GM10248 (cell line): ENCODE data around the gene ADCY5.

ENCODE experiments used
- CTCF ChIA-PET: fragments of 300-600 bp; sonication (Branson Sonifier 250); formaldehyde crosslinking; extraction: SDS; loops from one replicate; lab custom pipeline; 2021; ENCODE audit warnings: antibody characterized with exemption; lab: Yijun Ruan, JAX
- POLR2A ChIA-PET: fragments of 350-650 bp; sonication (Branson Sonifier 250); formaldehyde crosslinking; extraction: SDS; loops from one replicate; lab custom pipeline; 2020; ENCODE audit warnings: antibody characterized with exemption; lab: Yijun Ruan, JAX
- DNase-seq: peaks from one replicate; pipeline ENCODE4 v3.0.0; 2012; ENCODE audit errors: extremely low spot score
- TF ChIP-seq, protein P1 (sequence below): IDR thresholded peaks from 2 replicates; pipeline ENCODE4 v1.5.1; 2012; ENCODE audit warnings: mild to moderate bottlenecking, low read depth; ENCODE audit errors: extremely low read depth, missing control alignments, control extremely low read depth

Gene ADCY5

DNA sequence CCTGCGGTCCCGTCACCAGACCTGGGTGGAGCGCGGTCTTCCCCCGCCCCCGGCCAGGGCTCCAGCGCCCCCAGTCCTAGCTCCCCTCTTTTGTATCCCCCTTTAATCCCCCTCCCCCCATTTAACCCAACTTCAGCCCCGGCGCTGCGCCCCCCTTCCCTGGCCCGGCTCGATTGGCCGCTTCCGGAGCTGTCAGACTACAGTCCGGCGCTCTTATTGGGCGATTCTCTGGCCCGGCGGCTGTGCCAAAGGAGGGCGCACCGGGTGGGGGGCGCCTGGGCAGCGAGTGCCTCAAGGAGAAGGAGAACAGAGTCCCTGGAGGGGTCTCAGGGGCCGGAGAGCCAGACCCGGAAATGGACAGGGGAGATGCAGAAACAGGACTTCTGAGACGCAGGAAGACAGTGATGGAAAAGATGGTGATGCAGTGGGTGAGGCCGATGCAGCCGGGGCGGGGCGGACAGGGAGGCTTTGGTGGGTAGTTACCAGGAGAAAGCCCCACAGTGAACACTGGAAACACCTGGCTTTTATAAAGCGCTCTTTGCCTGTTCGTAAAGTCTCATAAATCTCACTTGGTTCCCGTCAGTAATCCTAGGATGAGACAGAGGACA is 1.2 kb upstream of the ADCY5 start:
- TF ChIP-seq, protein P1, sequence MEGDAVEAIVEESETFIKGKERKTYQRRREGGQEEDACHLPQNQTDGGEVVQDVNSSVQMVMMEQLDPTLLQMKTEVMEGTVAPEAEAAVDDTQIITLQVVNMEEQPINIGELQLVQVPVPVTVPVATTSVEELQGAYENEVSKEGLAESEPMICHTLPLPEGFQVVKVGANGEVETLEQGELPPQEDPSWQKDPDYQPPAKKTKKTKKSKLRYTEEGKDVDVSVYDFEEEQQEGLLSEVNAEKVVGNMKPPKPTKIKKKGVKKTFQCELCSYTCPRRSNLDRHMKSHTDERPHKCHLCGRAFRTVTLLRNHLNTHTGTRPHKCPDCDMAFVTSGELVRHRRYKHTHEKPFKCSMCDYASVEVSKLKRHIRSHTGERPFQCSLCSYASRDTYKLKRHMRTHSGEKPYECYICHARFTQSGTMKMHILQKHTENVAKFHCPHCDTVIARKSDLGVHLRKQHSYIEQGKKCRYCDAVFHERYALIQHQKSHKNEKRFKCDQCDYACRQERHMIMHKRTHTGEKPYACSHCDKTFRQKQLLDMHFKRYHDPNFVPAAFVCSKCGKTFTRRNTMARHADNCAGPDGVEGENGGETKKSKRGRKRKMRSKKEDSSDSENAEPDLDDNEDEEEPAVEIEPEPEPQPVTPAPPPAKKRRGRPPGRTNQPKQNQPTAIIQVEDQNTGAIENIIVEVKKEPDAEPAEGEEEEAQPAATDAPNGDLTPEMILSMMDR: no peak
- POLR2A ChIA-PET: no interaction called here
- CTCF ChIA-PET: interaction anchor here (5.7 kb wide), 1 partner anchor 109 kb away, joined by 32 read pairs; no protein-coding TSS in a partner anchor
- no peak for DNase-seq

GRCh38 chr3:123449102-123449996 is 459 bp upstream of the ADCY5 start:
- TF ChIP-seq, protein P1: no peak
- POLR2A ChIA-PET: no interaction called here
- DNase-seq: peak; percentile 38
- CTCF ChIA-PET: interaction anchor here (0.9 to 5.7 kb wide), 3 partner anchors 39 to 110 kb away, joined by 3 to 32 read pairs (median 3); no protein-coding TSS in a partner anchor

- POLR2A ChIA-PET: no interaction called here
- DNase-seq: peak; percentile 79
- CTCF ChIA-PET: interaction anchor here (0.9 to 5.7 kb wide), 4 partner anchors 37 to 116 kb away, joined by 3 to 32 read pairs (median 3); no protein-coding TSS in a partner anchor
- TF ChIP-seq, protein P1: peak; percentile 55
These were observed 957 bp downstream of the ADCY5 start for GRCh38 chr3:123447749-123448517.

DNA sequence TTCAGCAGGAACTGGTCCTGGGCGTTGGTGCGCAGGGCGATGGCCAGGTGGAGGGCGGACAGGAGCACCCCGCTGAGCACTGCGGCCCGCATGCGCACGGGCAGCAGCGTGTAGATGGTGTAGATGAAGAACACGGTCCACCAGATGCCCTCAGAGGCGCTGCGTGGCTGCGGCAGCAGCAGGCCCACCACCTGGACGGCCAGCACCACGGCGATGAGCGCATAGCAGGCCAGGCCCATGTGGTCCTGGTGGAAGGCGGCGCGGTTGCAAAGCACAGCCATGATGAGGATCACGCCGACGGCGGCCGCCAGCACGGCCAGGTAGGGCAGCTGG is 1.5 kb downstream of the ADCY5 start:
- ChIA-PET CTCF (interaction anchor here (0.9 to 5.7 kb wide), 4 partner anchors 23 to 116 kb away, joined by 3 to 32 read pairs (median 3); no protein-coding TSS in a partner anchor), POLR2A (no interaction called here)
- TF ChIP-seq, protein P1: no peak
- no peak for DNase-seq

DNA sequence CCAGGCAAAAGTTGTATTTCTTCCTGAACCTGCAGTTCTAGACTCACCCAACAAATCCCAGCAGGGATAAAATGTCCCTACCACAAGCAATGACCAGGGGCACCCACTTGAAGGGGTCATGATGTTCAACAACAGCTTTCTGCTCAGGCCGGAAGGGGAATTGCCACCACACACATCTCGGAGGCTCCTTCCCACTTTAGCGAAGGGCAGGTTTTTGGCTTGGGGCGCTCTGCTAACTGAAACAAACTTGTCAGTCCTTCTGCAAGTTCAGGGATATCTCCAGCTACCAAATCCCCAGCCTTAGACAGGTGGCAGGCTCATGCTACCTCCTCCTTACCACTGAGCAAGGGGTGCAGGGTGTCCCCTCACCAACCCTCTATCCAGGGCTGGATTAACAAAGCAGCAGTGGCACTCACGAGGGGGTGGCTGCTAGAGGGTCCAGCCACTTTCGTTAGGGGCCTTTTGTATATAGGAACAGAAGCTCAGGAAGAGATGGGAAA is 2.2 kb downstream of the ADCY5 start:
- TF ChIP-seq, protein P1: no peak
- POLR2A ChIA-PET: no interaction called here
- DNase-seq: no peak
- CTCF ChIA-PET: interaction anchor here (0.6 to 5.7 kb wide), 6 partner anchors 24 to 115 kb away, joined by 3 to 32 read pairs (median 3); no protein-coding TSS in a partner anchor

DNA sequence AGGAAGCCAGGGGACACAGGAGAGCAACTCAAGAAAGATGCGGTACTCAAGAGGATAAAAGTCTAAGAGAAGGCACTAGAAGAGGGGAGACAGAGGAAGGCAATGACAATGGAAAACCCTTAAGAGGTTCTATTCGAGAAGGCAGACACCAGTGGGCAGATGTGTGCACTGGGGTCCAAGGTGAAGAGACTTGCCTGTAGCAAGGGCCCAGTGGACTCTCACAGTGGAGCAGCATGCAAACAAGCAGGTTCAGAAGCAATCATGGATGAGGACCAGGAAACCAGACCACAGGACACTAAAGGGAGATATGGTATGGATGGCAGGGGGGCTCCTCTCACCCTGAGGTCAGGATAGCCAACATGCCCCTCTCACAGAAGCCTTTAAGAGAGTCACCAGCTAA is 2.7 kb downstream of the ADCY5 start:
- ChIA-PET CTCF (interaction anchor here (0.6 to 5.7 kb wide), 4 partner anchors 43 to 114 kb away, joined by 3 to 32 read pairs (median 3); no protein-coding TSS in a partner anchor), POLR2A (no interaction called here)
- no peak for DNase-seq
- TF ChIP-seq, protein P1: no peak
